ENCODE measurements around the gene NR2C2. TPM values are rescaled to one million over a fixed set of nuclear protein-coding genes. Genes with fewer than 3 reads are reported as not detected.
A peak's percentile ranks its signal among the peaks of the same experiment; 100 is the strongest.
"Not testable (repeated sequence)": the region's sequence is repeated elsewhere in the genome, so short reads cannot be mapped to it uniquely, and the experiment has no call there.

The NR2C2 gene
- 22.5 and 30.1 TPM in 2 replicates for total RNA-seq

DNA sequence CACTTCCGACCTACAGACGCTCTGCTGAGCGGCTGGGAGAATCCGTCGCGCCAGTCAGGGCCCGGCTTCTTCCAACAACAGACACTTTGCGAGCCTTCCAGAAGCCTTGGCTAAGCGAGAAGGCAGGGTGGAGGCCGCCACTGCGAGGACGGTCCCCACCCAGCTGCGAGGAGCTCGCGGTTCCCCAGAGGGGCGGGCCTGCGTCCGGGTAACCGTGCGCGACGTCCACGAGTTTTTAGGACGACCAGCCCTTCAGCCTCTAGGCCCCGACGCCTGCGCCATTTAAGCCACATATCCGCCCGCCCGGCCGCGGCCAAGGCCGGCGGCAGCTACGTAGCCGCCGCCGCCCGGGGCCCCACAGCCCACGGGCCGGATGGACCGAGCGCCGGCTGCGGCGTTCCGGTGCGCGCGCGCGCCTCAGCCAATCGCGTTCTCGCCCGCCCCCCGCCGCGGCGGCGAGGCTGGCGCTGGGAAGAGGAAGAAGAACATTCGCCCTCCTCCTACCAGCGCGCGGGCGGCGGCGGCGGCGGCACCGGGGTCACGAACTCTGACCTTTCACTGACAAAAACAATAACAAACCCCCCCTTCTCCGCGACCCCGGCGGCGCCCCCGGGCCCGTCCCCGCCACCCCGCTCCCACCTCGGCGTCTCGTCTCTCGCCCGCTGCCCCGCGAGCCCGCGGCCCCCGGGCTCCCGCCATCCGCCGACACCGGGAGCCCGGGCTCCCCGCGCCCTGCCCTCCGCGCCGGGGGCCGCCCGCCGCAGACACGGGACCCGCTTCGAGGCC is at the start of gene NR2C2:
NR2C2 (plus strand) TSS at position 484 of the 786 bp plus-strand sequence. CDS start 56,332 bp downstream, outside the sequence.
- DNase-seq (ENCODE audit: low read depth, low spot score): peak; percentile 24

DNA sequence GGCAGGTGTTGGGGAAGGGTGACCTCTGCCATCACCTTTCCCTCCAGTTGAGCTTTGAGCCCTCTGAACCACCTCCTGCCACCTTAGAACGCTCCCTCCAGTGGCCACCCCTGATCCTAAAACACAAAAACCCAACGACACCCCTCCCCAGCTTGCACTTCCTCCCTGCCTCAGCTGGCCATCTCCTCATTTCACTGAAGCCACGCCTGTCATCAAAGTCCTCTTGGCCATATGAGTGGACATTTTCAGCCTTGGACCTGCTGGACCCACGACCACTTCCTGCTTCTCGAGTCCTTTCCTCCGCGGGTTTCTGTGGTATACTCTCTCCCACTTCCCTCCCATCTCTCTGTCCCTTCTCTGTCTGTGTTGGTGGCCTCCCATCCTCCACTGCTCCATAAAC is 48.5 kb upstream of the NR2C2 start:
- no peak for DNase-seq (ENCODE audit: low read depth, low spot score)

- no peak for DNase-seq (ENCODE audit: low read depth, low spot score)
Measured at GRCh38 chr3:14899993-14900618, 47.3 kb upstream of the NR2C2 start.

DNA sequence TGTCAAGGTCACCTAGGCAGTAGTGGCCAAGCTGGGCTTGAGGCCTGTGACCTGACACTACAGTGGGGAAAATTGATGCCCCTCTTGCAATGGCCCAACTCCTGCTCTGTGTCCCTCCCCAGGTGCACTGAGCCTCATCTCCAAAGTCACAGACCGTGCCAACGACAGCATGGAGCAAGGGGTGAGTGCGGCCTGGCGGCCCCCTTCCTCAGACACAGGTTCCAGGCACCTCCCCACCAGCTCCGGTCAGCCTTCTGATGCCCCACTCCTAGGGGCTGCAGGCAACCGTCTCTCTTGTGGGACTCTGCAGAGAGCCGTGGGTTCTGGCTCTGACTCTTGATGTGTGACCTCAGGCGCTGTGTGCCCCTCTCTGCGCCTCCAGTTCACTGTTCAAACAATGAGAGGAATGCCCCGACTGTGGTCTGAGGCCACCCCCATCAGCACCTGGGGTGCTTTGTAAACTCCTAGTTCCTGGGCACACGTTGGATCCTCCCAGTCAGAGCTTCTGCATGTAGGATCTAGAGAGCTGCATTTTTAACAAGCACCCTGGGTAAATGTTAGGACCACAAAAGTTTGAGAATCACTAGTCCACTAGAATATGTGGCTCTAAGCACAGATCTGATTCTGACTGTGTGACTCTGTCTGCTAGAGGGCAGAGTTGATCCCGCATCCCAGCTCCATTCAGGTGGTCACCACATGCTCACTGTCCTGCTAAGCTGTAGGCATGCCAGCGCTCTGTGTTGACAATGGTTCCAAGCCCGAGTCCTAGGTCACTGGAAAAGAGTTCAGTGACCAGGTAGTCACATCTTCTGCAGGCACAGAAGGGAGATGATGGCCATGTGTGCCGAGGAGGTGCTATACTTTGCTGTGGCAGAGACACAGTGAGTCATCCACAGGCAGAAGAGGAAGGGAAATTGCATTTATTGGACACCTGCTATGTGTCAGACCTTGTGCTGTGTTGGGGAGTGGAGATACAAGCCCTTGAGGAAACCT is 46.2 kb upstream of the NR2C2 start:
- no peak for DNase-seq (ENCODE audit: low read depth, low spot score)

DNA sequence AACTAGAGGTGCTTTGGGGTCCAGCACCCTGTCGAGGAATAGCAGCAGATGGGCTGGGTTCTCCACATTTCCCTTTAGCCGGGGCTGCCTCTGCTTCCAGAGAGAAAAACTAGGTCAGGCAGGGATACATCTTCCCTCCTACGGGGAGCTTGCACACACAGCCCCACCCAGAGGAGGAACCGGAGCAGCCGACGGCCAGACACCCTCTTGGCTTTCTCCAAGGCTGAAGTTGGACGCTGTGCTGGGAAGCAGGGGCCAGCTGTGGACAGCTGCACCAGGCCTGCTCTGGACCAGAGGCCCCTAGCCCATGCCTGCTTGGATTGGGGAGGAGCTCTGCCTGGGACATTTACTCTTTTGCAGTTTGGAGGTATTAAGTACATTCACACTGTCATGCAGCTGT is 44.7 kb upstream of the NR2C2 start:
- no peak for DNase-seq (ENCODE audit: low read depth, low spot score)

DNA sequence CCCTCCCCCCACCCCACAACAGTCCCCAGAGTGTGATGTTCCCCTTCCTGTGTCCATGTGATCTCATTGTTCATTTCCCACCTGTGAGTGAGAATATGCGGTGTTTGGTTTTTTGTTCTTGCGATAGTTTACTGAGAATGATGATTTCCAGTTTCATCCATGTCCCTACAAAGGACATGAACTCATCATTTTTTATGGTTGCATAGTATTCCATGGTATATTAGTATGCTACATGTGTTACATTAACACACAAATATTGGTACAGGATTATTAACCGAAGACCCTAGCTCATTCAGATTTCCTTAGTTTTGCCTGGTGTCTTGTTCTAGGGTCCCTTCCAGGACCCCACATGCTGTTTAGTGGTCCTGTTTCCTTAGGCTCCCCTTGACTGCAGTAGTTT is 43.9 kb upstream of the NR2C2 start:
- not testable (repeated sequence) for DNase-seq (ENCODE audit: low read depth, low spot score)

DNA sequence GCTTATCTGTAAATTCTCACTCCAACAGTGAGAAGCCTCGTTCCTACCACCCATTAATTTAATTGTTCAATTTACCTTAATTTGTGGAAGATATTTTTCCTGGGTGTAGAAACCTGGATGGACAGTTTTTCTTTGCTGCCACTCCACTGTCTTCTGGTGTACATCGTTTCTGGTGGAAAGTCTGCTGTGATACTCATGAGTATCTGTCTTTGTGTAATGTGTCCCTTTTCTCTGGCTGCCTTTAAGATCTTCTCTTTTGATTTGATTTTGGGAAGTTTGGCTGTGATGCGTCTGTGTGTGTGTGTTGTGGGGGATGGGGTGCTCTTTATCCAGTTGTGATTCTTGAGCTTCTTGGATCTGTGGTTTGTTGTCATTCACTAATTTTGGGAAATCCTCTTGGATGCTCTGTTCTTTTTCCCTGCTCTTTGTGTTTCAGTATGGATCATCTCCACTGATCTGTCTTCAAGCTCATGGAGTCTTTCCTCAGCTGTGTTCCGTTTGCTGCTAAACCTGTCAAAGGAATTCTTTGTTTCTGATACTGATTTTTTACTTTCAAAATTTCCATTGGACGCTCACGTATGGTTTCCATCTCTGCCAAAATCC is 42.2 kb upstream of the NR2C2 start:
- DNase-seq (ENCODE audit: low read depth, low spot score): no peak

GRCh38 chr3:14906355-14906971 is 40.9 kb upstream of the NR2C2 start:
- no peak for DNase-seq (ENCODE audit: low read depth, low spot score)

DNA sequence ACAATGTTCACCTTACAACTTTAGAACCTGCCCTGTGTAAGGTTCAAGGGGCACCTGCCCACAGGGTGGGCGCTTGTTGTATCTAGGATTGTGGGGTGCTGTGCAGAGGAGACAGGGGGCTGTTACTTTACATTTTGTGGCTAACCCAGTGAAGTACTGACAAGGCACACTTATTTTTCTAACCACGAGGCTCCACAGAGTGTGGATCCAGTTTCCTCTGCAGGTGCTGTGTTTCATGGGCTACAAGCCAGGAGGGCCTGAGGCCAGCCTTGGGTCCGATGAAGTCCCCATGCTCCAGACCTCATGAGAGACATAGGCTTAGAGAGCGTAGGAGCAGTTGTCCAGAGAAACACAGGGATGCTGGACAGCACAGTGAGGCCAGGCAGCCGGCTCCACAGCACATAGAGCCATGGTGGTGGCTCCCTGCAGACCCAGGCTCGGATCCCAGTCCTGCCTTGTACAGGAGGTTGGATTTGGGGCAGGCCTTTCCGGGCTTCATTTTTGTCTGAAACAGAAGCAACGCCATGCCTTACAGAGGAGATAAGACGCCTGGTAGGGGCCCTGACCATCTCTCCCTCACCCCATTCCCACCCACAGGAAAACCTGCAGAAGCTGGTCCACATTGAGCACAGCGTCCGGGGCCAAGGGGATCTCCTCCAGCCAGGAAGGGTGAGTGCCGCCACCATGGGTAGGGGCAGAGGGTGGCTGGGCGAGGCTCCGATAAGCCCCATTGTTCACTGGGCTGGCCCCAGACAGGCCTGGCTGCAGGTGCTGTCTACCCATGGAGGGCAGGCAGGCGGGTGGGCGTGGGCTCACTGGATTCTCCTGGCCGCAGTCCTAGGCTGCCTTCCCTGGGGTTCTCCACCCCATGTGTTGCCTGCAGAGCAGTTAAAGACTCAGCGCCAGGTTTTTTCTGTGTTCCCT is 40.1 kb upstream of the NR2C2 start:
- DNase-seq (ENCODE audit: low read depth, low spot score): no peak

GRCh38 chr3:14909250-14909649 is 38.1 kb upstream of the NR2C2 start:
- DNase-seq (ENCODE audit: low read depth, low spot score): no peak

DNA sequence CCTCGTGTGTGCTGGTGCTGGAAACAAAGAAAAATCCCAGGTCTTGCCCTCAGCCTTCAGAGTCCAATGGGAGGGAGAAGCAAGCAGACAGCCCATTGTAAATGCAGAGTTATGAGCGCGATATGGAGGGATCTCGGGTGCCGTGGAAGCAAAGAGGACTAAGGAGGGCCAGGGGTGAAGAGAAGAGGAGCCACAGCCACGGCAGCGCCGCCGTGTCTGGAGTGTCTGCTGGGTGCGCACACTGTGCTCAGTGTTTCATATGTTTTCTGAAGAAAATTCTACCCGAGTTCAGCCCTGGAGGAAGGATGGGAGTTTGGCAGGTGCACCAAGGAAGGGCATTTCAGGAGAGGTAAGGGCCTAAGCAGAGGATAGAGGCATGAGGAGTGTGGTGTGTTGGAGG is 35.7 kb upstream of the NR2C2 start:
- no peak for DNase-seq (ENCODE audit: low read depth, low spot score)

DNA sequence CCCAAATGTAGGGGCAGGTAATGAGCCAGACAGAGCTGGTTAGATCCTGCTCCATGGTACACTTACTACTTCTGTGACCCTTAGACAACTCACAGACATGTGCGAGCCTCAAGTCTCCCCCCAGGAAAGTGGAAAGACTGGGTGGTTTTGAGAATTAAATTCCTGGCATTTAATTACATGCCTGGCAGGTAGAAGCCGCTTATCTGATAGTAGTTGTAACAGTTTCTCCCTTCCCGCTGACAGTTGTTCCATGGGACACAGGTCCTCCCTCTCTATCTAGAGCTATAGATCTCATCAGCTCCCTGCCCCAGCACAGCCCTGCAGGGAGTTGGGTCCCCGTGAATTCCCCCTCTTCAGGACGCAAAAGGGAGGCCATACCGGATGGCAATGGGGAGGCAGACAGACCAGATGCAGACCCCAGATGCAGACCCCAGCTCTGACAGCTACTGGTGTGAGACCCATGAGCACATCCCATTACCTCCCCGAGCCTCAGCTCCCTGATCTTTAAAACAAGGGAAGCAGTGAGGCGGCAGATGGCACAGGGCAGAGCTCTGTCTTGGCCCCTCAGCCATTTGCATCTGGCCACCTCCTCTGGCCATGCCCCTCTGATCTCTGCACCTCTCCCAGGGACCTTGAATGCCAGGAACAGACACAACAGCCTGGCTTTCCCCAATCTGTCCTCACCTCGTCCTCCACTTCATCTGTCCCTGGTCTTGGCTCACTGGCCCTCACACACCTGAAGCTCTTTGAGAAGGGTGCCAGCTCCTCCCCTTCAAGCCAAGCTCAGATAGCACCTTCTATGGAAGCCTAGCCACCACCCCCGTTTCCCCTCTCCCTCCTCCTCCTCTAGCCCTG is 34.1 kb upstream of the NR2C2 start:
- DNase-seq (ENCODE audit: low read depth, low spot score): no peak

- DNase-seq (ENCODE audit: low read depth, low spot score): no peak
Measured at GRCh38 chr3:14913926-14914778, 33.2 kb upstream of the NR2C2 start.

DNA sequence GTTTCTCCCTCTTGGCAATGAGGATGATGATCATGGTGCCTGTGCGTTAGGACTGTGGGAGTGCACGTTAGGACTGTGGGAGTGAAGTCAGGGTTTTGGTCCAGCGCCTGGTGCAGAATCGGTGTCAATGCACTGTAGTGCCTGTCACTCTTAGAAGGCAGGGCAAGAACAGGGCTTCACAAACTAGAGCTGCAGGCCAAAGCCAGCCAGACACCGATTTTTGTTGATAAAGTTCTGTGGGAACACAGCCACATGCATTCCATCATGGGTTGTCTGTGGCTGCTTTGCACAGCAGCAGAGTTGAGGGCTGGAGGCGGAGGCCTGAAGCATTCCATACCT is 32.6 kb upstream of the NR2C2 start:
- DNase-seq (ENCODE audit: low read depth, low spot score): no peak

DNA sequence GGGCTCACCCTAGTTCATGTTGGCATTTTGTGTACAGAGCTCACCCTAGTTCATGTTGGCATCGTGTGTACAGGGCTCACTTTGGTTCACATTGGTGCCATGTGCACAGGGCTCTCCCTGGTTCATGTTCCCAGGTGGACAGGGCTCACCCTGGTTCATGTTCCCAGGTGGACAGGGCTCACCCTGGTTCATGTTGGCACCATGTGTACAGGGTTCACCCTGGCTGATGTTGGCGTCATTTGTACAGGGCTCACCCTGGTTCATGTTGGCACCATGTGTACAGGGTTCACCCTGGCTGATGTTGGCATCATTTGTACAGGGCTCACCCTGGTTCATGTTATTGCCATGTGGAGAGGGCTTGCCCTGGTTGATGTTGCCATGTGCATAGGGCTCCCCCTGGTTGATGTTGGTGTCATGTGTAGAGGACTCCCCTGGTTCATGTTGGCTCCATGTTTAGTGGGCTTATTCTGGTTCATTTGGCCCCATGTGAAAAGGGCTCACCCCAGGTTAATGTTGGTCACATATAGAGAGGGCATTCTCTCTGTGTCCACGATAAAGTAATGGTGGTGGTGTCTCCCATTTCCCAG is 31.7 kb upstream of the NR2C2 start:
- no peak for DNase-seq (ENCODE audit: low read depth, low spot score)

- no peak for DNase-seq (ENCODE audit: low read depth, low spot score)
Measured at GRCh38 chr3:14918356-14918860, 29.0 kb upstream of the NR2C2 start.

GRCh38 chr3:14920536-14920935 is 26.8 kb upstream of the NR2C2 start:
- DNase-seq (ENCODE audit: low read depth, low spot score): no peak
